ENCODE measurements around the gene DNAAF3. TPM values are rescaled to one million over a fixed set of nuclear protein-coding genes. Genes with fewer than 3 reads are reported as not detected.

Gene DNAAF3
- total RNA-seq, 1 experiment from 2014 or later: 0.45 TPM

DNA sequence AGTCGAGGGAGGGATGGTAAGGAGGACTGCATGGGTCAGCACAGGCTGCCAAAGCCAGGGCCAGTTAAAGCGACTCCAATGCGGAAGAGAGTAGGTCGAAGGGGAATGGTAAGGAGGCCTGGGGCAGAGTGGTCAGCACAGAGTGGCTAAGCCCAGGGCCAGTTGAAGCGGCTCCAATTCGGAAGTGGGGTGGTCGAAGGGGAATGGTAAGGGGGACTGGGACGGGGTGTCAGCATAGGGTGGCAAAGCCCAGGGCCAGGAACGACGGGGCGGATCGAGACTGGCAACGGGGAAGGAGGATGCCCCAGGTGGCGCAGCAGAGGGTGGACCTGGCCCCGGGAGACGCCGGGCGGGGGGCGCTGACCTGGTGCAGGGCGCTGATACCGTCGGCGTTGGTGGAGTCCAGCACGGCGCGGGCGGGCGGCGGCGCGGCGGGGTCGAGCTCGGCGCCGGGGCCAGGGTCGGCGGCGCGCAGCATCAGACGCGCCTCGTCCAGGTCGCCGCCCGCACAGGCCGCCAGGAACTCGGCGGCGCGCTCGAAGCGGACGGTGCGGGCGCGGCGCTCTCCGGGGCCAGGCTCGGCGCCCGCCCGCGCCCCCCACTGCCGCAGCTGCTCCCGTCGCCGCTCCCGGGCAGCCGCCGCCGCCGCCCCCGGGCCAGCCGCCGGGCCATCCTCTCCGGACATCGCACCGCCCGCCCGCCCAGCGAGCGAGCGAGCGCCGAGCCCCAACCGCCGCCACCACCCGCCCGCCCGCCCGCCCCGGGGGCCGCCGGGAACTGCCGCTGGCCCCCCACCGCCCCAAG lies 49.4 kb downstream of the DNAAF3 start, which contains the start of gene PPP1R12C:
Gene PPP1R12C (minus strand): TSS at position 779 of the 804 bp plus-strand sequence. CDS start 94 bp downstream, at position 685.
- intact Hi-C loops (cut with micrococcal nuclease; ENCODE audit: unreplicated experiment): loop anchor here (1.0 to 2.0 kb wide), 2 partner anchors 50 to 291 kb away; partner anchors contain the start of gene DNAAF3
- CTCF ChIA-PET: interaction anchor here (1.0 to 1.4 kb wide), 4 partner anchors 24 to 267 kb away, joined by 3 to 7 read pairs (median 4); partner anchors contain the start of genes DNAAF3 and TMEM238
- DNase-seq: peak; percentile 36 to 42

DNA sequence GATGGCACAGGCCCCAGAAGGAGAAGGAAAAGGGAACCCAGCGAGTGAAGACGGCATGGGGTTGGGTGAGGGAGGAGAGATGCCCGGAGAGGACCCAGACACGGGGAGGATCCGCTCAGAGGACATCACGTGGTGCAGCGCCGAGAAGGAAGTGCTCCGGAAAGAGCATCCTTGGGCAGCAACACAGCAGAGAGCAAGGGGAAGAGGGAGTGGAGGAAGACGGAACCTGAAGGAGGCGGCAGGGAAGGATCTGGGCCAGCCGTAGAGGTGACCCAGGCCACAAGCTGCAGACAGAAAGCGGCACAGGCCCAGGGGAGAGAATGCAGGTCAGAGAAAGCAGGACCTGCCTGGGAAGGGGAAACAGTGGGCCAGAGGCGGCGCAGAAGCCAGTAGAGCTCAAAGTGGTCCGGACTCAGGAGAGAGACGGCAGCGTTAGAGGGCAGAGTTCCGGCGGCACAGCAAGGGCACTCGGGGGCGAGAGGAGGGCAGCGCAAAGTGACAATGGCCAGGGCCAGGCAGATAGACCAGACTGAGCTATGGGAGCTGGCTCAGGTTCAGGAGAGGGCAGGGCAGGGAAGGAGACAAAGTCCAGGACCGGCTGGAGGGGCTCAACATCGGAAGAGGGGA lies 50.1 kb downstream of the DNAAF3 start:
- peaks cover 17% of the 10 kb centered on the region; the same call in 1 of the 2 replicates for H3K4me1 ChIP-seq
- Mint-ChIP-seq H3K4me1 (ENCODE audit: low read depth, unreplicated experiment) (peaks cover 18% of the 10 kb centered on the region), H3K27ac (ENCODE audit: unreplicated experiment) (peak overlapping the region; percentile 82), H3K9me3 (ENCODE audit: unreplicated experiment) (no peaks in the 10 kb centered on the region), H3K27me3 (ENCODE audit: insufficient read depth, unreplicated experiment) (no peaks in the 10 kb centered on the region), H3K36me3 (ENCODE audit: insufficient read depth, unreplicated experiment) (peaks cover 20% of the 10 kb centered on the region), H3K4me3 (ENCODE audit: unreplicated experiment) (peak overlapping the region; percentile 90)
- no peaks in the 10 kb centered on the region for H3K27me3 ChIP-seq (replicated peaks; ENCODE audit: control insufficient read depth, insufficient read depth, low read length)
- intact Hi-C loops (cut with micrococcal nuclease; ENCODE audit: unreplicated experiment): loop anchor here (2.0 kb wide), 1 partner anchor 50 kb away; the partner anchor contains the start of gene DNAAF3
- peak in 1 of 2 experiments; percentile 35 for DNase-seq
- no TSS peak for BruUV-seq (replicated peaks)
- H3K36me3 ChIP-seq (ENCODE audit: control insufficient read depth, insufficient read depth, low read length): no peaks in the 10 kb centered on the region; the same call in 1 of the 2 replicates
- peak overlapping the region; percentile 88 for H3K4me3 ChIP-seq (ENCODE audit: low read depth, low read length)
- POLR2A ChIA-PET: interaction anchor here (0.5 to 0.6 kb wide), 2 partner anchors 104 to 538 kb away, joined by 3 read pairs; no protein-coding TSS in a partner anchor
- TF ChIP-seq CTCF (IDR thresholded peaks at IDR 0.05; ENCODE audit: insufficient read depth in 1 of 2, low read depth in 1 of 2, low read length in 1 of 2, severe bottlenecking in 1 of 2, unreplicated experiment in 1 of 2): no peak
- CTCF ChIA-PET: interaction anchor here (1.1 kb wide), 1 partner anchor 30 kb away, joined by 5 read pairs; no protein-coding TSS in a partner anchor
- no peaks in the 10 kb centered on the region for H3K9me3 ChIP-seq

More for the DNA sequence above, 49.4 kb downstream of the DNAAF3 start, which contains the start of gene PPP1R12C:
- H3K27me3 ChIP-seq (replicated peaks; ENCODE audit: control insufficient read depth, insufficient read depth, low read length): no peaks in the 10 kb centered on the region
- H3K4me3 ChIP-seq (ENCODE audit: low read depth, low read length): peak within 1 kb of the TSS; percentile 88
- peaks cover 17% of the 10 kb centered on the region; the same call in 1 of the 2 replicates for H3K4me1 ChIP-seq
- Mint-ChIP-seq H3K27me3 (ENCODE audit: insufficient read depth, unreplicated experiment) (no peaks in the 10 kb centered on the region), H3K4me1 (ENCODE audit: low read depth, unreplicated experiment) (peaks cover 18% of the 10 kb centered on the region), H3K4me3 (ENCODE audit: unreplicated experiment) (peak within 1 kb of the TSS; percentile 90), H3K9me3 (ENCODE audit: unreplicated experiment) (no peaks in the 10 kb centered on the region), H3K36me3 (ENCODE audit: insufficient read depth, unreplicated experiment) (peaks cover 16% of the 10 kb centered on the region), H3K27ac (ENCODE audit: unreplicated experiment) (peak within 1 kb of the TSS; percentile 82)
- POLR2A ChIA-PET: interaction anchor here (1.4 kb wide), 1 partner anchor 24 kb away, joined by 4 read pairs; no protein-coding TSS in a partner anchor
- BruUV-seq (replicated peaks): no TSS peak
- no peaks in the 10 kb centered on the region for H3K9me3 ChIP-seq
- TF ChIP-seq CTCF (IDR thresholded peaks at IDR 0.05; ENCODE audit: insufficient read depth in 1 of 2, low read depth in 1 of 2, low read length in 1 of 2, severe bottlenecking in 1 of 2, unreplicated experiment in 1 of 2): no peak
- H3K36me3 ChIP-seq (ENCODE audit: control insufficient read depth, insufficient read depth, low read length): no peaks in the 10 kb centered on the region; the same call in 1 of the 2 replicates
